ENCODE results near the gene GABPB1.

The GABPB1 gene

DNA sequence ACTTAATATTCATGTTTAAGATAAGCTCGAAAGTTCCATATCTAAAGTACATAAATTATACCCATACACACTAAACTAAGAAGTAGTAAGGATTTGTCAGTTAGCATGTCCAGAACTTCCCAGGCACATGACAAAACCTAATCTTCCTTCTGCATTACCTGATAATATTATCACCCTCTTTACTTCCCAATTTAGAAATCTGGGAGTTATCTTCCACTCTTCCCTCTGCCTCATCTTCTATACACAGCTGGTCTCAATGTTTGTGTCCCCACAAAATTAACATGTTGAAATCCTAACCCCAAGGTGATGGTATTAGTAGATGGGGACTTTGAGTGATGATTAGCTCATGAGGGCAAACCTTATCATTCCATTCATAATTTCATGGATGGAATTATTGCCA lies 15.3 kb downstream of the GABPB1 start:
- H3K4me3 ChIP-seq (ENCODE audit: low read depth, low read length), result no peak overlapping the region
- no peak for DNase-seq (ENCODE audit: low read depth)
- TF ChIP-seq, protein P1, sequence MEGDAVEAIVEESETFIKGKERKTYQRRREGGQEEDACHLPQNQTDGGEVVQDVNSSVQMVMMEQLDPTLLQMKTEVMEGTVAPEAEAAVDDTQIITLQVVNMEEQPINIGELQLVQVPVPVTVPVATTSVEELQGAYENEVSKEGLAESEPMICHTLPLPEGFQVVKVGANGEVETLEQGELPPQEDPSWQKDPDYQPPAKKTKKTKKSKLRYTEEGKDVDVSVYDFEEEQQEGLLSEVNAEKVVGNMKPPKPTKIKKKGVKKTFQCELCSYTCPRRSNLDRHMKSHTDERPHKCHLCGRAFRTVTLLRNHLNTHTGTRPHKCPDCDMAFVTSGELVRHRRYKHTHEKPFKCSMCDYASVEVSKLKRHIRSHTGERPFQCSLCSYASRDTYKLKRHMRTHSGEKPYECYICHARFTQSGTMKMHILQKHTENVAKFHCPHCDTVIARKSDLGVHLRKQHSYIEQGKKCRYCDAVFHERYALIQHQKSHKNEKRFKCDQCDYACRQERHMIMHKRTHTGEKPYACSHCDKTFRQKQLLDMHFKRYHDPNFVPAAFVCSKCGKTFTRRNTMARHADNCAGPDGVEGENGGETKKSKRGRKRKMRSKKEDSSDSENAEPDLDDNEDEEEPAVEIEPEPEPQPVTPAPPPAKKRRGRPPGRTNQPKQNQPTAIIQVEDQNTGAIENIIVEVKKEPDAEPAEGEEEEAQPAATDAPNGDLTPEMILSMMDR (IDR thresholded peaks at IDR 0.05; ENCODE audit: low read depth, low read length), result no peak
- TF ChIP-seq, protein P2, sequence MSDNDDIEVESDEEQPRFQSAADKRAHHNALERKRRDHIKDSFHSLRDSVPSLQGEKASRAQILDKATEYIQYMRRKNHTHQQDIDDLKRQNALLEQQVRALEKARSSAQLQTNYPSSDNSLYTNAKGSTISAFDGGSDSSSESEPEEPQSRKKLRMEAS (IDR thresholded peaks at IDR 0.05; ENCODE audit: low read depth, low read length), result no peak

DNA sequence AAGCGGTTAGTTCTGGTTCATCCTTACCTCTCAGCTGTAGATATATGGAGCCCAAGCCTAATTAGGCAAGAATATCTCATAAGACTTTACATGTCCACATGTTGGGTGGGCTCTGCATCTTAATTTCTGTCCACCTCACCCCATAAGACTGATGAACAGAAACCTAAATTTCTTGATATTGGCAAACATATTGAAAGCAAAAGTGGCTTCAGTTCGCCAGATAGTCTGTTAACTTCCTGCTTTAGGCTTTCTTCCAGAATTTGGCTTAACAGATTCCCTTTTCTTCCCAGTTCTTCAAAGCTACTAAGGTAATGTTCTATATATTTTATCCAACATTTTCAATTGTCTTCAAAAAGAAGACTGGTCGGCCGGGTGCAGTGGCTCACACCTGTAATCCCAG lies 19.7 kb downstream of the GABPB1 start:
- DNase-seq (ENCODE audit: low read depth), result no peak
- H3K4me3 ChIP-seq (ENCODE audit: low read depth, low read length), result no peak overlapping the region
- TF ChIP-seq, protein P2 (IDR thresholded peaks at IDR 0.05; ENCODE audit: low read depth, low read length), result no peak
- TF ChIP-seq, protein P1 (IDR thresholded peaks at IDR 0.05; ENCODE audit: low read depth, low read length), result no peak
- TF ChIP-seq MYC (IDR thresholded peaks at IDR 0.05; ENCODE audit: low read depth, low read length) (no peak), POLR2A (IDR thresholded peaks at IDR 0.05; ENCODE audit: extremely low read depth, insufficient read length) (no peak)

DNA sequence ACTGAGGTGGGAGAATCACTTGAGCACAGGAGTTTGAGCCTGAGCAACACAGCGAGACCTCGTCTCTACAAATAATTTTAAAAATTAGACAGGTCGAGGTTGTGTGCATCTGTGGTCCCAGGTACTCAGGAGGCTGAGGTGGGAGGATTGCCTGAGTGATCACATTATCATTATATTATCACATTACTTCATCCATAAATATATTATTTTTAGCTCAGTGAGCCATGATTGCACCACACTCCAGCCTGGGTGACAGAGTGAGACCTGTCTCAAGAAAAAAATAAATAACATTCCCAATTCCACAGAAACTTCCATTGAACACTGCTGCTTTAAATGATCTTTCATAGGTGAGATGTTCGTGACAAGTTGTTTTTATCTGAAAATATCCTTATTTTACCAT lies 21.8 kb downstream of the GABPB1 start:
- no peak overlapping the region for H3K4me3 ChIP-seq (ENCODE audit: low read depth, low read length)
- no peak for DNase-seq (ENCODE audit: low read depth)
- TF ChIP-seq, protein P2 (IDR thresholded peaks at IDR 0.05; ENCODE audit: low read depth, low read length), result no peak
- TF ChIP-seq MYC (IDR thresholded peaks at IDR 0.05; ENCODE audit: low read depth, low read length), result no peak
- TF ChIP-seq, protein P1 (IDR thresholded peaks at IDR 0.05; ENCODE audit: low read depth, low read length), result no peak
- TF ChIP-seq POLR2A (IDR thresholded peaks at IDR 0.05; ENCODE audit: extremely low read depth, insufficient read length), result no peak

DNA sequence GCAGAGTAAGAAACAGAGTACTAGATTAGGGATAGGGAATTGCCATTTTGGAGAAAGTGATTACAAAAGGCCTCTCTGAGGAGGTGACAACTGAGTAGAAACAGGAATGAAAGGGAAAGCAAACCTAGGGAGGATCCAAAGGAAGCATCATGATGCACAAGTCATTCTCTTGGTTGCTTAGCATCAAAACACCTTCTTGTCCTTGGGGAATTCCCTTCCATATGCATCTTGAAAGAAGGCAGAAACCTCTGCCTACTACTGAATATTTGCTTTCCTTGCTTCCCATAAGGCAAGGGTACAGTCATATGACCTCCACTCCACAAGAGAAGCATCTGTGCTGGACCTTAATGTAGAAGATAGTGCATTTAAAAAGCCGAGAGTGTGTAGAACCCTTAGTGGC lies 24.1 kb downstream of the GABPB1 start:
- no peak overlapping the region for H3K4me3 ChIP-seq (ENCODE audit: low read depth, low read length)
- TF ChIP-seq, protein P2 (IDR thresholded peaks at IDR 0.05; ENCODE audit: low read depth, low read length), result no peak
- TF ChIP-seq POLR2A (IDR thresholded peaks at IDR 0.05; ENCODE audit: extremely low read depth, insufficient read length) (no peak), MYC (IDR thresholded peaks at IDR 0.05; ENCODE audit: low read depth, low read length) (no peak)
- TF ChIP-seq, protein P1 (IDR thresholded peaks at IDR 0.05; ENCODE audit: low read depth, low read length), result no peak
- DNase-seq (ENCODE audit: low read depth), result no peak

DNA sequence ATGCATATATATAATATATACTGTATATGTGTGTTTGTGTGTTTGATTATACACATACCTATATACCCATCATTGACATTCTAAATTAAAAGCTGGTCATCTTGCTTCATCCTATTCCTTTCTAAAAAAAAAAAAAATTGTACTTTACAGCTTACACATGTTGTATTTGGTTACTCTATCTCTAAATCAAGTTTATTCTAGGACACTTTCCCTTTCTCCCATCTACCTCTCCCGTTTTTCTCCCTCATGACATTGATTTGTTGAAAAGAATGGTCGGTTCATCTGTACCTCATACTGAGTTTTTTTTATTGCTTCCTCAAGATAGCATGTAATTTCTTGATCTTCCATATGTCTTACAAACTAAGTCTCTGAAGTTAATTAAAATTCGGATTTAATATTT lies 26.9 kb downstream of the GABPB1 start:
- DNase-seq (ENCODE audit: low read depth), result no peak
- TF ChIP-seq MYC (IDR thresholded peaks at IDR 0.05; ENCODE audit: low read depth, low read length), result no peak
- TF ChIP-seq POLR2A (IDR thresholded peaks at IDR 0.05; ENCODE audit: extremely low read depth, insufficient read length), result no peak
- TF ChIP-seq, protein P2 (IDR thresholded peaks at IDR 0.05; ENCODE audit: low read depth, low read length), result no peak
- TF ChIP-seq, protein P1 (IDR thresholded peaks at IDR 0.05; ENCODE audit: low read depth, low read length), result no peak
- H3K4me3 ChIP-seq (ENCODE audit: low read depth, low read length), result no peak overlapping the region

DNA sequence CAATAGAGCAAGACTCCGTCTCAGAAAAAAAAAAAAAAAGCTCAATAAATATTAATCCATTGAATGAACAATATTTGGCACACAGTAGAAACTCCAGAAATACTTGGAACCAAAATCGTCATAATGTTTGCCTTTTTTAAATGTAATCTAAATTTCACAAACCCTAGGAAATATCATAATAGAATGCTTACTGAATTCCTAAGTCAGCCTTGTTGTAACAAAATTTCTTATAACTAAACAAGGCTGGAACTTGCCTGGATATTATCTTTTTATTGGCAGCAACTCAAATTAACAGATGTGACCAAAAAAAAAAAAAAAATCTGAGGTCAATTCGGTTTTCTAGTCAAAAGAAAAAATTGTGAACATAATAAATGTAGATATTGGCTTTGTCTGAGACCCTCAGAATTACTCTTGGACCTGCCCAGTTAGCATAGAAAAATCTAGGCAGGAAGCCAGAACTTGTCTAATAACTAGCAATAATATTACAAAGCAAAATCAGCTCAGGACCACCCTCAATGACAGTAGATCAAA lies 33.3 kb downstream of the GABPB1 start:
- no peak overlapping the region for H3K4me3 ChIP-seq (ENCODE audit: low read depth, low read length)
- TF ChIP-seq, protein P2 (IDR thresholded peaks at IDR 0.05; ENCODE audit: low read depth, low read length), result no peak
- TF ChIP-seq, protein P1 (IDR thresholded peaks at IDR 0.05; ENCODE audit: low read depth, low read length), result no peak
- TF ChIP-seq POLR2A (IDR thresholded peaks at IDR 0.05; ENCODE audit: extremely low read depth, insufficient read length) (no peak), MYC (IDR thresholded peaks at IDR 0.05; ENCODE audit: low read depth, low read length) (no peak)
- no peak for DNase-seq (ENCODE audit: low read depth)

All from NB4 (cell line).